ENCODE results near the gene CD40. TPM values are rescaled to one million over a fixed set of nuclear protein-coding genes. Genes with fewer than 3 reads are reported as not detected.

Gene CD40
- total RNA-seq, 1 donor from 2014 or later = 1.2 TPM

DNA sequence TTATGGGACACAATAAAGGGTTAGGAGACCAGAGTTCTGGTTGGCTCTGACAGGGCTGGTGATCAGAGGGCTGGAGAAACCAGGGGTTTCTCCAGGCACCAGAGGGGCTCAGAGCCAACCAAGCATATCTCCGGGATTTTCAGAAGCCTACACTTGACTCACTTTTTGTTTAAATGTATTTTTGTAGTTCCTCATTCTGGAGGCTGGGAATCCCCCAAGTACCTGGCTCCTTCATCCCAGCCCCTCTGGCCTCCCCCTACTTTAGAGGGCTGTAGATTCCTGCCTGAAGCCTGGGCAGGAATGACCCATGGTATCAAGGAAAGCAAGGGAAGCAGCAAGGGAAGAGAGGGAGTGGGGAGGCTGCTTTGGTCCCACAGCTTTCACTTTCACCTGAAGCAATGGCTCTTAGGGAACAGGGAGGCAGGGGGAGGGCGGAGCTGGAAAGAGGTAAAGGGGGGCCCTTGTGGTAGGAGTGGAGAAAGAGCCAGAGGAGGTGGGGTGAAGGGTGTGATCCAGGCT, 973 bp downstream of the CD40 start:
- H3K9me3 Mint-ChIP-seq (ENCODE audit: unreplicated experiment) = peaks cover 10% of the 10 kb centered on the region
- H3K4me3 Mint-ChIP-seq (ENCODE audit: unreplicated experiment) = no peak overlapping the region
- H3K27ac Mint-ChIP-seq (ENCODE audit: unreplicated experiment) = no peak overlapping the region
- peaks cover 7% of the 10 kb centered on the region for H3K27me3 Mint-ChIP-seq (ENCODE audit: unreplicated experiment)
- peaks cover 2% of the 10 kb centered on the region for H3K4me1 Mint-ChIP-seq (ENCODE audit: low read depth, unreplicated experiment)
- no peak for TF ChIP-seq CTCF (IDR thresholded peaks at IDR 0.05; ENCODE audit: partially characterized antibody, unreplicated experiment)
- DNase-seq = no peak
- H3K36me3 Mint-ChIP-seq (ENCODE audit: unreplicated experiment) = peaks cover 7% of the 10 kb centered on the region

- no peak for DNase-seq
- H3K9me3 Mint-ChIP-seq (ENCODE audit: unreplicated experiment) = peaks cover 10% of the 10 kb centered on the region
- H3K27me3 Mint-ChIP-seq (ENCODE audit: unreplicated experiment) = peaks cover 7% of the 10 kb centered on the region
- H3K27ac Mint-ChIP-seq (ENCODE audit: unreplicated experiment) = no peak overlapping the region
- peaks cover 2% of the 10 kb centered on the region for H3K4me1 Mint-ChIP-seq (ENCODE audit: low read depth, unreplicated experiment)
- H3K36me3 Mint-ChIP-seq (ENCODE audit: unreplicated experiment) = peaks cover 7% of the 10 kb centered on the region
- TF ChIP-seq CTCF (IDR thresholded peaks at IDR 0.05; ENCODE audit: partially characterized antibody, unreplicated experiment) = no peak
- no peak overlapping the region for H3K4me3 Mint-ChIP-seq (ENCODE audit: unreplicated experiment)
Observed at GRCh38 chr20:46119547-46119946, 1.4 kb downstream of the CD40 start.

GRCh38 chr20:46120136-46120535, 2.0 kb downstream of the CD40 start:
- H3K4me3 Mint-ChIP-seq (ENCODE audit: unreplicated experiment) = no peak overlapping the region
- H3K9me3 Mint-ChIP-seq (ENCODE audit: unreplicated experiment) = peaks cover 6% of the 10 kb centered on the region
- DNase-seq = no peak
- no peak overlapping the region for H3K27ac Mint-ChIP-seq (ENCODE audit: unreplicated experiment)
- H3K27me3 Mint-ChIP-seq (ENCODE audit: unreplicated experiment) = peaks cover 5% of the 10 kb centered on the region
- no peak for TF ChIP-seq CTCF (IDR thresholded peaks at IDR 0.05; ENCODE audit: partially characterized antibody, unreplicated experiment)
- H3K4me1 Mint-ChIP-seq (ENCODE audit: low read depth, unreplicated experiment) = peaks cover 2% of the 10 kb centered on the region
- H3K36me3 Mint-ChIP-seq (ENCODE audit: unreplicated experiment) = peaks cover 7% of the 10 kb centered on the region

DNA sequence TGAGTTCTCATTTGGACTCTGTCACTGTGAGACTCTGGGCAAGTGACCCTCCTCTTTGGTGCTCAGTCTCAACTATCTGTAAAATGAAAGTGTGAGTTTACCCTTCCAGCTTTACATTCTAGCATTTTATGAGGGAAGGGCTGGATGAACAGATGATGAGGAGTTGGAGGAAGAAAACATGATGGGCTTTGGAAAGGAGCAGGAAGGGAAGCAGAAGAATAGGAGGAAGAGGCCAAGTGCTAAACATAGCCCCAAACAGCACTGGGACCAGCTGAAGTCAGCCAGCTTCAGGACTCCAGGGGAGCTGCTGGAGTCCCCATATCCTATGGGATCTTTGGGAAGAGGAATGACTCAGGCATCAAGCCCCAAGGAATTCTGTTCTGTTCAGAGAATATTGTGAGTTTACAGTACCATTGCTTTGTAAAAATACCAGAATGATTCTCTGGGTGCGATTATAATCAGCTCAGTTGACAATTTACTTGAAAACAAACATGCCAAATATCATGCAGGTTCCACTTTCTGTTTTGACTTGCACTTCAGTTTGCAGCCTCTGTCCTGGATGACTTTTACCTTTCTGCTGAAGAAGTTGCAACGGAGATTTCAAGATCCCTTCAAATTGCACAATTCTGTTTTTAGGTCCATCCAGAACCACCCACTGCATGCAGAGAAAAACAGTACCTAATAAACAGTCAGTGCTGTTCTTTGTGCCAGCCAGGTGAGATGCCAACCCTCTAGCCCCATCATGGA, 3.2 kb downstream of the CD40 start:
- no peak for DNase-seq
- no peak for TF ChIP-seq CTCF (IDR thresholded peaks at IDR 0.05; ENCODE audit: partially characterized antibody, unreplicated experiment)
- peaks cover 2% of the 10 kb centered on the region for H3K9me3 Mint-ChIP-seq (ENCODE audit: unreplicated experiment)
- peaks cover 2% of the 10 kb centered on the region for H3K4me1 Mint-ChIP-seq (ENCODE audit: low read depth, unreplicated experiment)
- no peaks in the 10 kb centered on the region for H3K36me3 Mint-ChIP-seq (ENCODE audit: unreplicated experiment)
- peaks cover 5% of the 10 kb centered on the region for H3K27me3 Mint-ChIP-seq (ENCODE audit: unreplicated experiment)
- H3K4me3 Mint-ChIP-seq (ENCODE audit: unreplicated experiment) = no peak overlapping the region
- no peak overlapping the region for H3K27ac Mint-ChIP-seq (ENCODE audit: unreplicated experiment)

- Mint-ChIP-seq H3K36me3 (ENCODE audit: unreplicated experiment) (no peaks in the 10 kb centered on the region), H3K27ac (ENCODE audit: unreplicated experiment) (no peak overlapping the region), H3K4me3 (ENCODE audit: unreplicated experiment) (no peak overlapping the region), H3K9me3 (ENCODE audit: unreplicated experiment) (peaks cover 2% of the 10 kb centered on the region), H3K27me3 (ENCODE audit: unreplicated experiment) (peaks cover 5% of the 10 kb centered on the region), H3K4me1 (ENCODE audit: low read depth, unreplicated experiment) (peaks cover 2% of the 10 kb centered on the region)
- no peak for TF ChIP-seq CTCF (IDR thresholded peaks at IDR 0.05; ENCODE audit: partially characterized antibody, unreplicated experiment)
- no peak for DNase-seq
Observed at GRCh38 chr20:46122071-46122470, 4.0 kb downstream of the CD40 start.

Data from glutamatergic neuron (in vitro differentiated cells).